Smooth muscle cell of the brain vasculature (primary cell): ENCODE data around the gene TBC1D9.
"Not testable (repeated sequence)": the region's sequence is repeated elsewhere in the genome, so short reads cannot be mapped to it uniquely, and the experiment has no call there.

Experiments used
- DNase-seq: peaks from one replicate; pipeline ENCODE4 v3.0.0-alpha.2; 2012; ENCODE audit warnings: low read depth, low spot score

The TBC1D9 gene

GRCh38 chr4:140753329-140753728 is 2.9 kb downstream of the TBC1D9 start:
- no peak for DNase-seq

DNA sequence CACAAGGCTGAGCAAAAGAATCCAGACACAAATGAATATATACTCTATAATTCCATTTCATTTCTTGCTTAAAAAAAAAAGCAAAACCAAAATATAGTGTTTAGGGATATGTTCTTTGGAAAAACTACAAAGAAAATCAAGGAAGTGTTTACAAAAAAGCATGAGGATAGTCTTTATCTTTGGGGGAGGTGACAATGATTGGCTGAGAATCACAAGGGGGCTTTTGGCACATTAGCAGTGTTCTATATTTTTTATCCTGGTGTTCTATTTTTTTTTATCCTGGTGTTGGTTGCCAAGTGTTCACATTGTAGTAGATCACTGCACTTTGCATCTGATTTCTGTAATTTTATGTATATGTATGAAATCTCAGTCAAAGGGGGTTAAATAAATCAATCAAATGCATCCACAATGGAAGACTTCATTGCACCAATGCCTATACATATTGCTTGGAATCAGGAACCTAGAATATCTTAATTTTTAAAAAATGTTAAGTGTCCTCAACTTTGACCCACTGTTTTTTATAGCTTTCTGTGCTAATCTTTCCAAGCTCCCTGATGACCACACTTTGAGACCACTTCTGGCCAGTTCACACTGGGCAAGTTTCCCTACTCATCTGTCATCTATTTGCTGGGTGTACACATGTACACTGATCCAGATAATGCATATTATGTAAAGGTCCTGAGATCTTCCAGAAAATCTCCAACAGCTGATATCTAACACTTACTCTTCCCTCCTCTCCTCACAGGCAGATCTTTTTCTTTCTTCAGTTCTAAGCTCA is 3.7 kb downstream of the TBC1D9 start:
- DNase-seq, result no peak

GRCh38 chr4:140750470-140750869 is 5.7 kb downstream of the TBC1D9 start:
- DNase-seq, result no peak

DNA sequence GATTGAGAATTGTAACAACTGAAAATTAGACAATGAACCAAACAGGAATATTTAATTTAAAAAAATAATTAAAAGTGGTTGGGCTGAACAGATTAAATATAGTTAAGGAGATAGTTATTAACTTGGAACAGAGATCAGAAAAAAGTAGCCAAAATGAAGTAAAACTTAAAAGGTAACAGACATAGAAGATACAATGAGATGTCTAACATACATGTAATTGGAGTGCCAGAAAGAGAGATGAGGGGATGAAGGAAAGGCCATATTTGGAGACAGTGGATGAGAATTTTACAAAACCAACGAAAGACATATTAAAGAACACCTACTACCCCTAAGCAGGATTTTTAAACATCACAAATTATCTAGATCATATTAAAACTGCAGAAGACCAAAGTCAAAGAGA is 8.0 kb downstream of the TBC1D9 start:
- DNase-seq, result no peak

GRCh38 chr4:140746546-140746945 is 9.6 kb downstream of the TBC1D9 start:
- DNase-seq, result not testable (repeated sequence)

GRCh38 chr4:140744421-140744820 is 11.8 kb downstream of the TBC1D9 start:
- DNase-seq, result no peak

GRCh38 chr4:140743194-140743931 is 12.8 kb downstream of the TBC1D9 start:
- DNase-seq, result no peak

DNA sequence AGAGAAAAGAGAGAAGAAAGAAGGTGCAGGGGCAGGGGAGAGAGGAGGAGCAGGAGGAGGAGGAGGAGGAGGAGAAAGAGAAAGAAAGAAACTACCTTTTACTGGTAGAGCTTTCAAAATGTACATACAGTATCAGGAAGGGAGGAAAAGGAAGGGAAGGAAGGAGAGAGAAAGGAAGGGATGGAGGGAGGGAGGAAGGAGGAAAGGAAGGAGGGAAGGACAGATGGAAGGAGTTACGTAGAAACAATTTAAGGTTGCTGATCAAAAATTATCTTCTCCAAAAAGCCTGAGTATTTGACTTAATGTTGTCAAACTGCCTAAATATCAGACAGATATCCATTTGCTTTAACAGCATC is 13.4 kb downstream of the TBC1D9 start:
- DNase-seq, result no peak

DNA sequence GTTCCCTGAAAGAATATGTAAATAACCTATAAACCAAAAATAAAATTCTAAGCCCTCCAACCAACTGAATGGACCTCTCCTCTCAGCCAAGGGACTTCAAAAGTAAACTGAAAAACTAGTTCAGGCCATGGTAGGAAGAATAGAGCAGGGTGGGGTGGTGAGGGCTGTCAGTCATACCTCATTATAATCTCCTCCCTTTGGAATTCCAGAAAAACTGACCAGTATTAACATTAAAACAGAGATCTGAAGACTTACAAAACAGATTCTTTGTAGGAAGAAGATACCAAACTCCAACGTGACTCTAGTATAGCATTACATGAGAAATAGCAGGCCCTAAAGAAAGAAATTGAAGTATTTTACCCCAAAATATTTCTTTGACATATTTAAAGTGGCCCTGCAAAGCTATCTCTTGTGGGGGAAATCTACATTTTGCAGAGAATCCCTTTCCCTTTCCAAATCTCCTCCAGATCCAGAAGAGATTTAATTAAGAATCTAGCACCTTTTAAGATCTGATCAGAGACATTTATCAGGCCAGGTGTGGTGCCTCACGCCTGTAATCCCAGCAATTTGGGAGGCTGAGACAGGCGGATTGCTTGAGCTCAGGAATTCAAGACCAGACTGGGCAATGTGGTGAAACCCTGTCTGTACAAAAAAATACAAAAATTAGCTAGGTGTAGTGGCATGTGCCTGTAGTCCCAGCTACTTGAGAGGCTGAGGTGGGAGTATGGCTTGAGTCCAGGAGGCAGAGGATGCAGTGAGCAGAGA is 15.1 kb downstream of the TBC1D9 start:
- no peak for DNase-seq

GRCh38 chr4:140740422-140740821 is 15.8 kb downstream of the TBC1D9 start:
- no peak for DNase-seq

DNA sequence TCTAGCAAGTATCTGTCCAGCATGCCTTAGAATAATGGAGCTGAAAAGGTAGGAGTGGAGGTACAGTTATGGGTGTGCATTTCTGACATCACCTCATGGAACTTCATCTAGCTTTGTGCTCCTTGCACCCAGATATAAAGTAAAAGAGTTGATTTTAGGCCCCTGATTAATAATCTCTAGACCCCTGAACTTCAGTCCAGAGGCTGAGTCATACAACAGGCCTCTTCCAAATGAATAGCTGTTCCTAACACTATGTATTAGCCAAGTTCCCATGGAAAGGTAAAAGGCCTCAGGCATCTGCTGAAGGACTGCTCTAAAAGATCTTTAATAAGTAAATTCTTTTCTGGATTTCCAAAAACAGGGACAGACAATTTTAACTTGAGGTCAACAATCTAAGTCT is 16.2 kb downstream of the TBC1D9 start:
- DNase-seq, result no peak

DNA sequence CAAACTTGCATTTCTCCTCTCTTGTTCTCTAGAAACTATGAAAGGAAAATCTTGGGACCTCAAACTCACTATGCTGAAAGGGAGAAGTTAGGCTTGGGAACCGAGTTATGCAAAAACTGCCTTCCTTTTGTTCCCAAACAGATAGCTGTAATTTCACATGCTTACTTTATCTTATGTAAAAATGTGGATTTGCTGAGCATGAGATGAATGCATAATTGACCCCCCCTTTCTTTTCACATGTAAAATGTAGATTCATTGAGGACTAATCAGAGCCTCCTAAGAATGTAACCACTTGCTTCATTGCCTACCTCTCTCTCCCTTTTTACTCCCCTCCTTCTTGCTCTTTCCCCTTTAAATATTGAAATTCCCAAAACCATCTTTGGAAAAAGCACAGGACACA is 18.0 kb downstream of the TBC1D9 start:
- no peak for DNase-seq

- no peak for DNase-seq
Measured at GRCh38 chr4:140736669-140737343, 19.4 kb downstream of the TBC1D9 start.

GRCh38 chr4:140735779-140736391 is 20.3 kb downstream of the TBC1D9 start:
- no peak for DNase-seq

DNA sequence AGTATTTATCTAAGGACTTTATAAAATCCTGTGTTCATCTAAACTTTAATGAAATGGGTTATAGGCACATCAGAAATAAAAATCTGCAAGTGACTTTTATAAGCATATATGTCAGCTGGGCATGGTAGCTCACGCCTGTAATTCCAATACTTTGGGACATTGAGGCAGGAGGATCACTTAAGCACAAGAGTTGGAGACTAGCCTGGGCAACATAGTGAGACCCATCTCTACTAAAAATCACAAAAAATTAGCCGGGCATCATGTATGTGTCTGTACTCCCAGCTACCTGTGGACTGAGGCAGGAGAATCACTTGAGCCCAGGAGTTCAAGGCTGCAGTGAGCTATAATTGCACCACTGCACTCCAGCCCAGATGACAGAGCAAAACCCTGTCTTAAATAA is 20.9 kb downstream of the TBC1D9 start:
- DNase-seq, result no peak

DNA sequence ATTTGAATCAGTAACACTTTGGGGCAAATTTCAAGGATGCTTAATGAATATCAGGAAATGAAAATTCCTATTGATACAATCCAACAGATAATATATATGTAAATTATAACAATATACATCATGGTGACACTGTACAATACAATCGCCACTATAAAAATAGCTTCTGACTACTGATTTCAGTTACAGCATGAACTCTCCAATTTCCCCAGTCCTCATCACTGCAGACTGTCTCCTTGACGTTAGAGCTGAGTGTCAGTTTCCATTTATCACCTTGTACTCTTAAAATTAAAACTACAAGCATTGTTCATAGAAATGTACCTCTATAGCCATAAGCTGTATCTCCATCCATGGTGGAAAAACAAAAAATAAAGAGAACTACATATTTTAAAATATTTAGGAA is 23.4 kb downstream of the TBC1D9 start:
- no peak for DNase-seq

GRCh38 chr4:140729344-140730049 is 26.7 kb downstream of the TBC1D9 start:
- no peak for DNase-seq

DNA sequence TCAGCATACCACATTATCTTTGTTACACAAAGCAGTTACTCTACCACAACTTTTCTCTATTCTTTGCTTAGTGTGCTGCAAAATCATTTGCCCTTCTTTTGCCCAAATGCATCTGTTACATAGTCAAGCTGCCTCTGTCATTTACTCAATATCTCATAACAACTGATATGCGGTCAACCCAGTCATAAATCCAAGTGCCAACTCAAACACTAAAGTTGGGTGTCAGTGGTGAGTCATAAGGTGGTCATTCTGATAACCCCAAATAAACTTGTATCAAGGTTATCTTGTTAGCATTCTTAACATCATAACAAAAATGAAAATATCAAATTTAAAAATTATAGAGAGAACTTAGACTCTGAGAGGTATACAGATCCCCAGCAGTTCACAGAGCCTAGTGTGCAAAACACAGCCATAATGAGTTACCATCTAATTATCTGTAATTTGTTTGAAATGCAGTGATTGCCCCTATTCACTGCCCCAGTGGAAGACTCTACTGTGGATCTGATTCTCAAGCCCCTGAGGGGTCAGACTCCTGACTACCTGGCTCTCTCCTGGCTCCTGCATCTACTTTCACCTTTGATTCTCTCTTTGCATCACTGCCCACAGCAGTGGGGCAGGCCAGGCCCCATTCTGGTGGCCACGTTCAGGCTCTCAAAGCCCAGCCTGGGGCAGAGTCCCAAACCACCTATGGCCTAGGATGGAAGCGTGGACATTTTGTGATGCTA is 29.2 kb downstream of the TBC1D9 start:
- DNase-seq, result no peak

DNA sequence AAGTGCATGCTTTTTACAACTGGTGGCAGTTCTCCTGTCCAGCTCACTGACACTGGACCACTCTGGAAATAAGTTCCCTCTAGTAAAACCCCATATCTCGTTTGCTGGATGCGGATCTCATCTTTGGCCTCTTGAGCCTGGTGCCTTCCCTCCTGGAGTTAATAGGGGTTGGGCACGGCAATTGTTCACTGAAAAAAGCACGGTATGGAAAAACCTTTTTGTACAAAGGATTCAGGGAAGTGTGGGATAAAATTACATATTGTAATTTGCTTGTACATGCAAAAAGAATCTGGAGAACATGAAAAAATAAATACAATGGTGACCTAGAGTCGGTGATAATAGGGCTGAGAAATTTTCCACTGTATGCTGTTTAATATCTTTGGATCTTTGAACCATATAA is 30.6 kb downstream of the TBC1D9 start:
- DNase-seq, result no peak

GRCh38 chr4:140724760-140725159 is 31.4 kb downstream of the TBC1D9 start:
- no peak for DNase-seq
